ENCODE data around the gene FSCN2.

DNA sequence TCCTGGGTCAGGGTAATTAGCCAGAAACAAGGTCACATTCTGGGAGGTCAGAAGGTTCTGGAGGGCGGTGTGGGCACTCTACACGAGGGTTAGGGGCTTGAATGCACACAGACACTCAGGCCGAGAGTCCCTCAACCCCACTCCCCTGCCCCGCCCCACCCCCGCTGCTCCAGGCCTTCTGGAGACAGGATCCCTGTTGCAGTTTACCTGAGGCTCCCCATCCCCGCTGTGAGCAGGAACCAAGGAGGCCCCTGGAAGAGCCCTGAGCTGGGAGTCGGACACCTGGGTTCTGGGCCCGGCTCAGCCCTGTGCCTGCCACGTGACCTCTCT is 11.2 kb upstream of the FSCN2 start:
- TF ChIP-seq, protein P1, sequence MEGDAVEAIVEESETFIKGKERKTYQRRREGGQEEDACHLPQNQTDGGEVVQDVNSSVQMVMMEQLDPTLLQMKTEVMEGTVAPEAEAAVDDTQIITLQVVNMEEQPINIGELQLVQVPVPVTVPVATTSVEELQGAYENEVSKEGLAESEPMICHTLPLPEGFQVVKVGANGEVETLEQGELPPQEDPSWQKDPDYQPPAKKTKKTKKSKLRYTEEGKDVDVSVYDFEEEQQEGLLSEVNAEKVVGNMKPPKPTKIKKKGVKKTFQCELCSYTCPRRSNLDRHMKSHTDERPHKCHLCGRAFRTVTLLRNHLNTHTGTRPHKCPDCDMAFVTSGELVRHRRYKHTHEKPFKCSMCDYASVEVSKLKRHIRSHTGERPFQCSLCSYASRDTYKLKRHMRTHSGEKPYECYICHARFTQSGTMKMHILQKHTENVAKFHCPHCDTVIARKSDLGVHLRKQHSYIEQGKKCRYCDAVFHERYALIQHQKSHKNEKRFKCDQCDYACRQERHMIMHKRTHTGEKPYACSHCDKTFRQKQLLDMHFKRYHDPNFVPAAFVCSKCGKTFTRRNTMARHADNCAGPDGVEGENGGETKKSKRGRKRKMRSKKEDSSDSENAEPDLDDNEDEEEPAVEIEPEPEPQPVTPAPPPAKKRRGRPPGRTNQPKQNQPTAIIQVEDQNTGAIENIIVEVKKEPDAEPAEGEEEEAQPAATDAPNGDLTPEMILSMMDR (conservative IDR thresholded peaks at IDR 0.05; ENCODE audit: low read length): no peak
- no peak for TF ChIP-seq EZH2phosphoT487 (IDR thresholded peaks at IDR 0.05; ENCODE audit: borderline replicate concordance, low read depth, low read length)

All from OCI-LY7 (cell line).